Measurements from ENCODE around the gene OR13H1.

DNA sequence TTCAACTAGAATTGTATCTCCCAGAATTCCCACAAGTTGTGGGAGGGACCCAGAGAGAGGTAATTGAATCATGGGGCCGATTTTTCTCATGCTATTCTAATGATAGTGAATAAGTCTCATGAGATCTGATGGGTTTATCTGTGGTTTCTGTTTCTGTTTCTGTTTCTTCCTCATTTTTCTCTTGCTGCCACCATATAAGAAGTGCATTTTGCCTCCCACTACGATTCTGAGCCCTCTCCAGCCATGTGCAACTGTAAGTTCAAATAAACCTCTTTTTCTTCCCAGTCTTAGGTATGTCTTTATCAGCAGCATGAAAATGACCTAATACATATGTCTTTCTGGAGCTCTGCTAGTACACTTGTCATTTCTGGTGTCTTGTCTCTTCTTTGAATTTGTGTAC, 22.1 kb upstream of the OR13H1 start:
- TF ChIP-seq GATA3 (IDR thresholded peaks at IDR 0.05; ENCODE audit: low read depth, low read length), result no peak
- TF ChIP-seq GATA2 (IDR thresholded peaks at IDR 0.05; ENCODE audit: low read depth, low read length), result no peak
